GOT3 (cell line): Measurements from ENCODE around the gene SMIM5.
"Not testable (repeated sequence)": the region's sequence is repeated elsewhere in the genome, so short reads cannot be mapped to it uniquely, and the experiment has no call there.

ENCODE experiments used
- DNase-seq: peaks from one replicate; lab custom pipeline; 2025; ENCODE audit warnings: mixed read lengths; lab: John Stamatoyannopoulos, UW

The SMIM5 gene

GRCh38 chr17:75625813-75626486, 7.3 kb upstream of the SMIM5 start:
- no peak for DNase-seq

DNA sequence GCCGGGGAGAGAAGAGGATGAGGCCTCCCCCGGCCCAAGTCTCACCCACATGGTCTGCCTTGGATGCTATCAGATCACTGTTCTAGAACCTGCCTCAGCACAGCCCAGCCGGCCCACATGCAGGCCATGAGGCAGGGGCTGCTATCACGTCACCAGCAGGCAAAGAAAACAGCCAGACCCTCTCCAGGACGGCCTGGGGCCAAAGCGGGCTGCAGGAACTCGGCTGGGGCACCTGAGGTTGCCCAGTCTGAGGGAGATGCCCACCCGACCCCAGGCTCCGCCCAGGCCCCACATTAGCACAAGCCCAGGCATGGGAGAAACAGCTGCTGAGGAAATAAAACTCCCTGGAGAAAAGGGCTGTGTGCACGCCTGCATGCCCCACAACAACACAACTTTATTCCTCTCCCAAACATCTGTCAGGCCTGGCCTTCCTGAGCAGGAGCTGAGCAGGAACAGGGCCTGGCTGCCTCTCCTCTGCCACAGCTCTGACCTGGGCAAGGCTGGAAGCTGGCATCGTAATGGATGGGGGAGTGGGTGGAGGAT, 6.7 kb upstream of the SMIM5 start:
- no peak for DNase-seq

DNA sequence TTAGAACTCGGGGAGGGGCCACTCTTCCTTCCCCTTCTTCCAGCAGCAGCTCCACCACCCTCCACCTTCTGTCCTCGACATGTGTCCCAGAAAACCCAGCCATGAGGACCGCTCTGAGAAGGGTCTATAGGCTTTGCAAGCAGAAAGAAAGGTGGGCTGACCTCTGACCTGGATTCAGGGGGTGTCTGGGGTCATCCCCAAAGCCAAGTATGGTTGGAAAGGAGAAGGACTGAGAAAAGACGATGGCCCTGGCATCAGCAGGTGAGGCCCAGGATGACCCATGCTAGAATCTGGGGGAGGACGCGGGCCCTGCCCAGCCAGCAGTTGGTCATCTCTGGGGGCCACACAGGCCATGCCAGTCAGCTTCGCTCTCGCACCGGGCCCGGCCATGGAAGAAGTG, 6.1 kb upstream of the SMIM5 start:
- no peak for DNase-seq

DNA sequence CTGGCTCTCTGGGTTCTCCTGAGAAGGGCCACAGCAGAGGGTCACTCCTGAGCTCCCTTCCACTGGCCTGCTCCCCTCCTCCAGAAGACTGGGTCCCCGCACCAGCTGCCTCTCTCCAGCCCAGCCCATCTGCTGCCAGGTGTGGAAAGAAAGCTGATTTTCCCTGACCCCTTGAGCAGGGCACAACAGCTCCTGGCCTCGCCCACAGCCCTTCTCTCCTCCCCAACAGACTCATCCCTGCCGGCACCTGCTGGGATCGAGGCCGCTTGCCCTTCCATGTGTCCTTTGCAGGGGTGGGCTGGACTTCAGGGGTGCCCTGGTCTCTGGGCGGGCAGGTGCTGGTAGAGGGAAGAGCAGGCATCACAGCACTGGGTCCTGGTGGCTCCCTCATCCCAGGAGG, 4.8 kb upstream of the SMIM5 start:
- no peak for DNase-seq

GRCh38 chr17:75629157-75629556, 4.1 kb upstream of the SMIM5 start:
- DNase-seq, result no peak

DNA sequence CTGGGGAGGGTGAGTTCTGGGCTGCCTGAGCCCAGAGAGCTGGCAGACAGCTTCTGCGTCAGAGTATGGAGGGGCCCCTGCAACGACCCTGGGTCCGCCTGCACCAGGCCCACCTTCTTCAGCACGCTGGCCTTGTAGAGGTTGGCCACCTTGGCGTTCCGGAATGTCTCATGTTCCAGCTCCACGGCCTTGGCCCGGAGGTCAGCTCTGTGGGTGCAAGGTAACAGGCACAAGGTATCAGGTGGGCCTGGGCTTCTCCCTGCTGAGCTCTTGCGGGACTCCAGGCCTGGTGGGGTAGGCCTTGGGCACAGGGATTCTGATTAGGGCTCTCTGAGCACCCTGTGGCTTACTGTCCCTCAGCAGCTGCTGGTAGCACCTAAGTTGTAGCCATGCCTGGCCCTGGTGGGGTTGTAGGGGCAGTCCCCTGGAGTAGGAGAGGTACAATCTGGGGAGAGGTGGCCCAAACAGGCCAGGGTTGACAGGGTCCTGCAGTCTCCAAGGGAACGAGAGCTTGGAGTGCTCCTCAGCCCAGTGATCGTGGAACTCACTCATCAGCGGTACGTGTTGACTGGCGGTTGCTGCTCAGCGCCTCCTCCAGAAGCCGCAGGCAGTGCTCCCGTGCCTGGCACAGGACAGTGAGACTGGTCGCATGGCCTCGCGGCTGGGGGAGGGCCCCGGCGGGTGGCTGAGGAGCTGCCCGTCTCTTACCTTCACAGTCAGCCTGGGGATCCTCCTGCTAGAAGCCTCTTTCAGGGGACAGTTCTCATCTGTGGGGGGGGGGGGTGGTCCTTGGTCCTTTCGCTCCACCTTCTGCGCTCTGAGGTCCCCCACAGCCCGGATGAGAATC, 2.9 kb upstream of the SMIM5 start:
- DNase-seq, result no peak

- DNase-seq, result no peak
These were observed 1.9 kb upstream of the SMIM5 start for GRCh38 chr17:75631353-75631752.

GRCh38 chr17:75632428-75632827, 806 bp upstream of the SMIM5 start:
- DNase-seq, result no peak

GRCh38 chr17:75633486-75634375, 497 bp downstream of the SMIM5 start:
- peak; percentile 44 for DNase-seq

- no peak for DNase-seq
These were observed 1.1 kb downstream of the SMIM5 start for GRCh38 chr17:75634376-75634740.

DNA sequence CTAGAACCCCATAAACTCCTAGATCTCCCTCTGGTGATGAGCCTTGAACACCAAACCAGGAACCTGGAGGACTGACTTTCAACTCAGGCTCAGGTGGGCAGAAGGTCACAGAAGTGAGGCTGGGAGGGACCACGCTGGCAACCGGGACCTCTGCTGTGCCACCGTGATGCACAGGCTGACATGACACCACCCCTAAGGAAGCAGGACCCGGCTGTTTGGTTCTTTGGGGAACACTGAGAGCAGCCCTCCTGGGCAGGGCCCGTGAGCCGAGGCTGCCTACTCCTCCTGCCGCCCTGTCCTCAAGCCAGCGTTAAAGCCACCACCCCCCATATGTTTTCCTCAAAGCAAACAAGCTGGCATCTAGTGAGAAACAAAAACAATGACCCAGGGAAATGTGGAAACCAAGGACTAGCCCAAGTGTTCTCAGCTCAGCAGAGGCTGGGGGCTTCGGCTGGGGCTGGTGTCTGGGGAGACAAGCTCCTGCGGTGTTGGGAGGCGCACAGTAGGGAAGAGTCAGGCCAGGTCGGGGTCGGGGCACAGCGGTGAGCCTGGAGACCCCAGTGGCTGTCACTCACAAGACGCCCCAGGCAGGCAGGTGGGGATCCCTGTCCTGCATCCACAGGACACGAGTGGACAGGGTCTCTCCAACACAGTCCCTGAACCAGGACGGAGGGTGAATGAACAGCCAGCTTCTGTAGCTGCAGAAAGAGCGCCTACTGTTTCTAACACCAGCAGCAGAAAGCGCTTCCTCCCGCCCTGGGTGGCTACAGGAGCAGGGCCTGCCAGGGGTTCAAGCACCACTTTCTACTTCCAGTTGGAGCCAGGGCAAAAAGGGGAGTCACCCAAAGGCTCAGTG, 1.7 kb downstream of the SMIM5 start:
- no peak for DNase-seq

- no peak for DNase-seq
These were observed 2.5 kb downstream of the SMIM5 start for GRCh38 chr17:75635610-75636202.

DNA sequence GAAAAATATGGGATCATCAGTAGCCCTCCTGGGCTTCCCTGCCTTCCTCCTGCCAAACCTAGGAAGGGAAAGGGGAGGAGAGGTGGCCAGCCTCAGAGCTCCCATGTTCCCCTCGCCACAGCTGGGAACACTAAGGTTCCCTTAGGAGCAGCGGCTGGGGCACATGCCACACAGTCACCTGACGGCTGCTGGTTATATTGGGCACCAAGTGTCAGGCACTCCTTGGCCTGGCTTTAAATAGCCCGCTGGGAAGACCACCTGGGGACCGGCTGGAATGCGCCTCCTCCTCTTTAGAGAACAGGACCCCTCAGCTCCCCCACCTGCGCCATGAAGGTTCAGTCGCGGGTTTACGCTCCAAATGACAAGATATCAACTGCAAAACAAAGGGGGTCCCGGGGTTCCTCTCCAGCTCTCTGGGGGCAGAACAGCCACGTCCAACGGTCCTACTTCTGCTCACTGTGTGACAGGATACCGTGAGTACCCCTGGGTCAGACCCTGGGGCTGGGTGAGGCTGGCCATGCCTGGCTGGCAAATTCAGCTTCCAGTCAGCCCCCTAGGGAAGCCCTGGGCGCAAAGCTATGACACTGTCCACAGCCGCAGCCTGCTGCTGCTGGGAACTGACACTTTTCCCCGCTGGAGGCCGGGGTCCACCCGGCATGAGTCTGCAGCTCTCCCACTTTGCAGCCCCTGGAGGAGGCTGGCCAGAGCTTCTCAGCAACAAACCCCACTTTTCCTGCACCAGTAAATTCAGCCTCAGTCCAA, 3.3 kb downstream of the SMIM5 start:
- DNase-seq, result no peak

- DNase-seq, result no peak
These were observed 3.9 kb downstream of the SMIM5 start for GRCh38 chr17:75637143-75637538.

- DNase-seq, result no peak
These were observed 4.3 kb downstream of the SMIM5 start for GRCh38 chr17:75637551-75637950.

- not testable (repeated sequence) for DNase-seq
These were observed 4.8 kb downstream of the SMIM5 start for GRCh38 chr17:75638039-75638438.

GRCh38 chr17:75638893-75639292, 5.7 kb downstream of the SMIM5 start:
- DNase-seq, result no peak

- DNase-seq, result no peak
These were observed 6.1 kb downstream of the SMIM5 start for GRCh38 chr17:75639327-75639726.

DNA sequence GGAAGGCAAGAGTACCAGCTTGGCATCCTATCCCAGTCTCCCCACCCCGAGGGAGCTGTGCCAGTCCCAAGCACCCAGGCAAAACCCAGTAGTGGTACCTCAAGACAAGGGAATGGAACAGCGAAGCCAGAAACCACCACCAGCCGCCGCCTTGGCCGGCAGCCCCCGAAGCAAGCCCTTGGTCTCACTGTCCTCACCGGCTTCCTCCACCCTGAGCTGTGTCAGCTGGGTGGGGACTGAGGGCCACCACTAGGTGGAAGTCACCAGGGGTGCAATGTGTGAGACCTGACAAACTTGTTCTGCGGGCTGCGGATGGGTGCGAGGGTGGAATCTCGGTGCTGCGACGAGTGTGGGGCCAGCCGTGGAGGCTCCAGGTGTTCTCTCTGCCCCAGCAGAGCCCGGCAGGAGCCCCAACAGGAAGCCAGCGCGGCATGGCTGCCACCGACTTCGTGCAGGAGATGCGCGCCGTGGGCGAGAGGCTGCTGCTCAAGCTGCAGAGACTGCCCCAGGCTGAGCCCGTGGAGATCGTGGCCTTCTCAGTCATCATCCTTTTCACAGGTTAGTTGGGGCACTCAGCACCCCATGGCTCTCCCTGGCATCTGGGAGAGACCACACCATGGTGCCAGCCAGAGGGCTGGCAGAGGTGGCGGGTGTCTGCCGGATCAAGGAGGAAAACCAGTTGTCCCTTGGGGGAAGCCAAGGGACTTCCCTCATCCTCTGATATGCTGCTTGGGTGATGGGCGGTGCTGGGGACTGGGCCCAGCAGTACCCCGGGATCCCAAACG, 6.7 kb downstream of the SMIM5 start:
- no peak for DNase-seq
